Measurements from ENCODE around the gene MLST8. TPM values are rescaled to one million over a fixed set of nuclear protein-coding genes. Genes with fewer than 3 reads are reported as not detected.

The MLST8 gene
- polyA plus RNA-seq, 1 experiment = 62.7 TPM

DNA sequence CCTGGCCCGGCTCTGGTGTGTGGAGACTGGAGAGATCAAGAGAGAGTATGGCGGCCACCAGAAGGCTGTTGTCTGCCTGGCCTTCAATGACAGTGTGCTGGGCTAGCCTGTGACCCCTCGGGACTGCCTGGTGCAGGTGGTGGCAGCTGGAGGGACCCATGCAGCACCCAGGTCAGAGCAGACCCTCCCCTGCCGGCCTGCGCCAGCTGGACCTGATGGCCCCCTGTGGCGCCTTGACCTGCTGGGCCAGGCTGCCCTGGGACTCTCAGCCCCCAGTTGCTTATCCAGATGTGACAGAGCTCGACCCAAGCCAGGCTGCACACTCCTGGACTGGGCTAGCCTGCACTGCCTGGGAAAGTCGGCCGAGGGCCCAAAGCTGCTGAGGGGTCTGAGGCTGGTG lies 3.5 kb downstream of the MLST8 start:
- no peak overlapping the region for H3K4me3 ChIP-seq (ENCODE audit: low read depth, low read length)
- DNase-seq (ENCODE audit: low read depth) = no peak
- ChIA-PET CTCF (no interaction called here), POLR2A (interaction anchor here (0.6 kb wide), 1 partner anchor 15 kb away, joined by 3 read pairs; no protein-coding TSS in a partner anchor)
- H3K27me3 ChIP-seq (ENCODE audit: control insufficient read depth, insufficient read depth, low read length) = no peaks in the 10 kb centered on the region
- TF ChIP-seq, protein P1, sequence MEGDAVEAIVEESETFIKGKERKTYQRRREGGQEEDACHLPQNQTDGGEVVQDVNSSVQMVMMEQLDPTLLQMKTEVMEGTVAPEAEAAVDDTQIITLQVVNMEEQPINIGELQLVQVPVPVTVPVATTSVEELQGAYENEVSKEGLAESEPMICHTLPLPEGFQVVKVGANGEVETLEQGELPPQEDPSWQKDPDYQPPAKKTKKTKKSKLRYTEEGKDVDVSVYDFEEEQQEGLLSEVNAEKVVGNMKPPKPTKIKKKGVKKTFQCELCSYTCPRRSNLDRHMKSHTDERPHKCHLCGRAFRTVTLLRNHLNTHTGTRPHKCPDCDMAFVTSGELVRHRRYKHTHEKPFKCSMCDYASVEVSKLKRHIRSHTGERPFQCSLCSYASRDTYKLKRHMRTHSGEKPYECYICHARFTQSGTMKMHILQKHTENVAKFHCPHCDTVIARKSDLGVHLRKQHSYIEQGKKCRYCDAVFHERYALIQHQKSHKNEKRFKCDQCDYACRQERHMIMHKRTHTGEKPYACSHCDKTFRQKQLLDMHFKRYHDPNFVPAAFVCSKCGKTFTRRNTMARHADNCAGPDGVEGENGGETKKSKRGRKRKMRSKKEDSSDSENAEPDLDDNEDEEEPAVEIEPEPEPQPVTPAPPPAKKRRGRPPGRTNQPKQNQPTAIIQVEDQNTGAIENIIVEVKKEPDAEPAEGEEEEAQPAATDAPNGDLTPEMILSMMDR (IDR thresholded peaks at IDR 0.05; ENCODE audit: insufficient read depth, low read depth, low read length) = no peak
- peaks cover 19% of the 10 kb centered on the region for H3K36me3 ChIP-seq (ENCODE audit: control insufficient read depth, insufficient read depth, low read length)

DNA sequence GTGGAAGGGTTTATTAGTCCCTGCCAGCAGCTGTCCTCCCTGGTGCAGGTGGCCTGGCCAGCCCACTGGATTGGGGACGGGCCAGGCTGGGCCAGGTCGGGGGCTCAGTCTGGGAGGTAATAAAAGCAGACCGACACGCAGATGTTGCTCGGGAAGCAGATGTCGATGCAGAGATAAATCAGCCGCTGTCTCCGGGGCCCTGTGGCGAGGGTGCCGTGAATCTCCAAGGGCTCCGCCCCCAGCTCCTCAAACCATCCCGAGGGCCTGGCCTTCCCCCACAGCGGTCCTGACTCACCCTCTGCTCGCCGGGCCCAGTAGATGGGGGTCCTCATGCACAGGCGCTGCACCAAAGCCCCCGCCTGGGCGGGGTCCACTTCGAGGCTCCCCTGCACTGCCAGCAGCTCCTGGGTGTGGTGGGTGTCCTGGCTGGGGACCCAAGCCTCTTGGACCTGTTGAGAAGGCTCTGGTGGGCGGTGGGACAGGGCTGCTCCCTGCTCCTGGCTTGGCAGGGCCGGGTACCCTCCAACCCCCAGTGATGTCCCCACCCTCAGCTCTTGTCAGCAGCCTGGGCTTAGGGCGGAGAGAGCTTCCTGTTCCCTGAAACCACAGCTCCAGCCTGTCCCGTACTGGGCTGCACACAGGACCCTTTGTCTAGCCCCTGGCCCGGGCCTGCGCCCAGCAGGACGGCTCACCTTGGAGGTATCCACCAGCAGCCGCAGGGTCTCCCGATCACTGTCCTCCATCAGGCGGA lies 4.2 kb downstream of the MLST8 start:
- Histone ChIP-seq H3K36me3 (ENCODE audit: control insufficient read depth, insufficient read depth, low read length) (peaks cover 19% of the 10 kb centered on the region), H3K27me3 (ENCODE audit: control insufficient read depth, insufficient read depth, low read length) (no peaks in the 10 kb centered on the region), H3K4me3 (ENCODE audit: low read depth, low read length) (no peak overlapping the region)
- DNase-seq (ENCODE audit: low read depth) = no peak
- TF ChIP-seq, protein P1 (IDR thresholded peaks at IDR 0.05; ENCODE audit: insufficient read depth, low read depth, low read length) = no peak
- ChIA-PET CTCF (no interaction called here), POLR2A (interaction anchor here (0.6 kb wide), 1 partner anchor 15 kb away, joined by 3 read pairs; no protein-coding TSS in a partner anchor)

DNA sequence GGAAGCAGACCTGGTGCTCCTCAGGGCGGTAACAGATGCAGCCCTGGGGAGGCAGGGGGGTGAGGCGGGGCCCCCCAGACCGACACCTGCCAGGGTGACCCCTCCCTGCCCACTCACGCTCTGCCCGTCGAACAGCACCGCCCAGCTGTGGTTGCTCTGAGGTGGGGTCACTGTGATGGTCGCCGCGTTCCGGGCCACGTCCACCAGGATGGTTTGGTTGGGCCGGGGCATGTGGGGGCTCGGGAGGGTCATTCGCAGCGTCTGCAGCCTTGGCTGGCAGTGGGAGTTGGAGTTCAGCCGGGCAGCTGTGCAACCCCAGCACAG lies 4.7 kb downstream of the MLST8 start:
- no peak overlapping the region for H3K4me3 ChIP-seq (ENCODE audit: low read depth, low read length)
- ChIA-PET POLR2A (no interaction called here), CTCF (no interaction called here)
- DNase-seq (ENCODE audit: low read depth) = no peak
- H3K27me3 ChIP-seq (ENCODE audit: control insufficient read depth, insufficient read depth, low read length) = no peaks in the 10 kb centered on the region
- TF ChIP-seq, protein P1 (IDR thresholded peaks at IDR 0.05; ENCODE audit: insufficient read depth, low read depth, low read length) = no peak
- H3K36me3 ChIP-seq (ENCODE audit: control insufficient read depth, insufficient read depth, low read length) = peaks cover 19% of the 10 kb centered on the region

DNA sequence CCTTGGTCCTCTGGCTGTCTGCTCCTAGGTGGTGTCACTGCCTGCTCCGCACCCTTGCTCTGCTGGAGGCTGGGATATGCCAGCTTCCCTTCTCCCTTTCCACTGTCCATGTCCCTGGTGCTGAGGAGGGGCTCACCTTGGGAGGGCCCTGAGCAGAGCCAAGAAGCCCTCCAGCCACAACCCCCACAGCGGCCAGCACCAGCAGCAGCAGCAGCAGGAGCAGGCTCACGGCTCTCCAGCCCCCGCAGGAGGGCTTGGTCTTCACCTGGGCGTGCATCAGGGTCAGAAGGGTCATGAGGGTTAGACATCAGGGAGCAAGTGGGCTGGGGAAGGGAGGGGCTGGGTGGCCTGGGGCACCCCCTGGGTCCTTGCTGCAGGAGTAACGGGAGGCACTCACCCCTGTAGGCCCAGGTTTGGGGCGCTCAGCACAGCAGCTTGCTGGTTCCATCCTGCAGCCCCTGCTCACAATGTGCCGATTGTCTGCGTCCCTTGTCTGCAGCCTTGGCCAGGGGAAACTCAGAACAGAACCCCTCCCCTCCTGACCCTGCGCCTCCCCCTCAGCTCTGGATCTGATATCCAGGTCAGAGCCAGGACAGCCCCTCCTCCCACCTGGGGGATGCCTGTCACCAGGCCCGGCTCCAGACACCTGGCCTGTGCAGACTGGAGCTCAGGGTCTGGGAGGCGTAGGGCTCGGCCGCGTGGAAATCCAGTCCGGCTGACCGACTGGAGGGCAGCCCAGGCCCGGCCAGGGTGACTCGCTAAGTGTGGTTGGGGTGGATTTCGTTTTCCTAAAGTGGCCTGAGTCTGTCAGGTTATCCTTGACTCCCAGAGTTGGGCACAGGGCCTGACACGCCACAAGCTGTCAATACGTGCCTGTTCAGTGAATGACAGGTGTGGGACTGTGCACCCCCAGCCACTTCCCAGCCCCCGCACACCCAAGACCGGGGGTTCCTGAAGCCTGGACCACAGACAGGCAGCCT lies 5.4 kb downstream of the MLST8 start, which contains the start of gene BRICD5:
Gene BRICD5, minus strand, starts transcription at position 478 of the 980 bp plus-strand sequence. Its CDS starts 30 bp downstream, at position 448.
- Histone ChIP-seq H3K36me3 (ENCODE audit: control insufficient read depth, insufficient read depth, low read length) (peaks cover 19% of the 10 kb centered on the region), H3K27me3 (ENCODE audit: control insufficient read depth, insufficient read depth, low read length) (no peaks in the 10 kb centered on the region), H3K4me3 (ENCODE audit: low read depth, low read length) (no peak within 1 kb of the TSS)
- POLR2A ChIA-PET = no interaction called here
- CTCF ChIA-PET = no interaction called here
- no peak for DNase-seq (ENCODE audit: low read depth)
- TF ChIP-seq, protein P1 (IDR thresholded peaks at IDR 0.05; ENCODE audit: insufficient read depth, low read depth, low read length) = no peak

DNA sequence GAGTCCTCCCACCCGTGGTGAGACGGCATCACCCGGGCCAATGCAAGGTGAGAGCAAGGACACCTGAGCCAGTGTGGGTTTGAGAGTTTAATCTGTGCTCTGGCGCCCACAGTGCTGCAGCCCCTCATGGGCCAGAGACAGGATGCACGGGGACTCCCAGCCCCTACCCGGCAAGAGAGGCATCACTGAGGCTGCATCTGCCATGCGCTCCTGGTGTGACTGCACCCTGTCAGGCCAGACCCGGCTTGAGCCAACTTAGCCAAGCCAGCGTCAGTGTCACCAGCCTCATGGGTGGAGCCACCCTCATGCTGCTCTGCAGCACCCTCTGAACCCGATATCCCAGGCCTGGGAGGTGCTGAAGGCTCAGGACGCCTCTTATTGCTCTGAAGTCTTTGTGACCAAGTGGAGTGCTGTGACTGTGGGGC lies 6.7 kb downstream of the MLST8 start:
- CTCF ChIA-PET = no interaction called here
- POLR2A ChIA-PET = no interaction called here
- peaks cover 19% of the 10 kb centered on the region for H3K36me3 ChIP-seq (ENCODE audit: control insufficient read depth, insufficient read depth, low read length)
- no peak overlapping the region for H3K4me3 ChIP-seq (ENCODE audit: low read depth, low read length)
- H3K27me3 ChIP-seq (ENCODE audit: control insufficient read depth, insufficient read depth, low read length) = no peaks in the 10 kb centered on the region
- no peak for DNase-seq (ENCODE audit: low read depth)
- TF ChIP-seq, protein P1 (IDR thresholded peaks at IDR 0.05; ENCODE audit: insufficient read depth, low read depth, low read length) = no peak
